T-cell (primary cell): ENCODE results near the gene ZNHIT3. TPM values are rescaled to one million over a fixed set of nuclear protein-coding genes. Genes with fewer than 3 reads are reported as not detected.

ENCODE experiments used
- total RNA-seq, 35 experiments: library from RNA in 6 of 35; stranded (reverse) in 6 of 35; fragments of 120-200 nt in 1 of 35; gene quantifications; one replicate each; pipeline versions ENCODE4 v1.2.1 to v1.2.4 and lab custom pipeline; 2013 to 2026

Gene ZNHIT3
- total RNA-seq, 5 donors from 2014 or later (not counting 1 experiment from before 2014, with no cell fraction given) = 44.2 to 54.6 (median 51.3) TPM

Other genes with a start within 250 kb of the ZNHIT3 start
- gene TBC1D3I, start 222.1 kb upstream of the ZNHIT3 start, total RNA-seq = 1 to 10 TPM in 1 of 5 donors, under 1 TPM in 3, not detected in 1; 0.30 to 1.1 (median 0.61) TPM
- 1 to 10 TPM in 1 of 5 donors, not detected in 4; 4.9 TPM for gene TBC1D3G, start 162.8 kb upstream of the ZNHIT3 start, total RNA-seq
- under 1 TPM in 1 of 5 donors, not detected in 4; 0.66 TPM for gene TBC1D3H, start 98.2 kb upstream of the ZNHIT3 start, total RNA-seq
- 10 to 100 TPM; 73.1 to 80.8 (median 79.4) TPM for gene MYO19, start 48.2 kb downstream of the ZNHIT3 start, total RNA-seq
- 1 to 10 TPM; 6.0 to 8.7 (median 6.5) TPM for gene PIGW, start 48.3 kb downstream of the ZNHIT3 start, total RNA-seq
- 100 to 1,000 TPM; 105 to 190 (median 111) TPM for gene GGNBP2, start 58.2 kb downstream of the ZNHIT3 start, total RNA-seq
- gene DHRS11, start 105.2 kb downstream of the ZNHIT3 start, total RNA-seq = 1 to 10 TPM; 2.6 to 9.7 (median 6.3) TPM
- gene MRM1, start 114.9 kb downstream of the ZNHIT3 start, total RNA-seq = 10 to 100 TPM in 3 of 5 donors, 1 to 10 TPM in 2; 2.3 to 18.2 (median 15.4) TPM